K562 (cell line): ENCODE measurements around the gene WDR90. TPM values are rescaled to one million over a fixed set of nuclear protein-coding genes. Genes with fewer than 3 reads are reported as not detected.

Source experiments
- ATAC-seq: fragments of 200-7000 bp; cut with Tn5 transposase; 3 replicates; pipeline ENCODE4 v1.9.1; 2020; ENCODE audit warnings: moderate library complexity
- BruUV-seq: library from RNA; stranded (reverse); fragments of 400-500 nt; replicated peaks from 2 replicates; lab custom pipeline; 2021; lab: Mats Ljungman, UMichigan
- CTCF ChIA-PET: fragments of 300-600 bp; formaldehyde crosslinking; extraction: SDS; loops from one replicate; lab custom pipeline; 2021; ENCODE audit warnings: low intra/inter-chr PET ratio; lab: Yijun Ruan, JAX
- POLR2A ChIA-PET: fragments of 300-600, 350-650 bp; sonication (Branson Sonifier 250); formaldehyde crosslinking; extraction: SDS; loops from one replicate; lab custom pipeline; 2021; ENCODE audit warnings: antibody characterized with exemption, inconsistent platforms; lab: Yijun Ruan, JAX
- DNase-seq, 4 experiments: peaks; one replicate each; pipeline versions ENCODE4 v3.0.0 to v3.0.0-alpha.2; 2011 to 2018; ENCODE audit warnings: low spot score in 3 of 4, mixed read lengths in 3 of 4; ENCODE audit errors: extremely low read depth in 1 of 4
- FAIRE-seq: peaks from 2 replicates; lab custom pipeline; 2011; peaks lifted over from hg19 to GRCh38; lab: Jason Lieb, UNC
- H2AFZ ChIP-seq: 2 replicates; pipeline ENCODE4 v1.6.0; 2011; ENCODE audit warnings: low read depth, low read length, control low read depth, inconsistent platforms
- H3K27ac ChIP-seq: fragments of 200-600 bp; 3 replicates; pipeline ENCODE4 v1.8.0; 2011; ENCODE audit warnings: low read depth, mild to moderate bottlenecking, control low read depth, inconsistent platforms, low read length, moderate library complexity, mixed read lengths; ENCODE audit errors: extremely low read depth
- H3K27me3 ChIP-seq, 2 experiments: fragments of 300-600 bp in 1 of 2; 2 replicates in 1 of 2; 3 replicates in 1 of 2; pipeline versions ENCODE4 v1.6.0 to v1.8.0; 2011; ENCODE audit warnings: inconsistent platforms in 2 of 2, low read length in 2 of 2, mild to moderate bottlenecking in 1 of 2, mixed read lengths in 1 of 2, moderate library complexity in 1 of 2; ENCODE audit not compliant: control insufficient read depth in 2 of 2, insufficient read depth in 2 of 2
- H3K36me3 ChIP-seq: fragments of 300-600 bp; 3 replicates; pipeline ENCODE4 v1.8.0; 2011; ENCODE audit warnings: mild to moderate bottlenecking, low read length, inconsistent platforms; ENCODE audit not compliant: control insufficient read depth, insufficient read depth
- H3K4me1 ChIP-seq, 2 experiments: fragments of 200-600 bp in 1 of 2; replicated peaks in 1 of 2; 2 replicates in 1 of 2; 3 replicates in 1 of 2; pipeline versions ENCODE4 v1.5.1 to v1.8.0; 2011; ENCODE audit warnings: inconsistent platforms in 2 of 2, low read length in 2 of 2, mild to moderate bottlenecking in 1 of 2, mixed read lengths in 1 of 2, moderate library complexity in 1 of 2; ENCODE audit not compliant: control insufficient read depth in 2 of 2, insufficient read depth in 2 of 2
- H3K4me2 ChIP-seq: 2 replicates; pipeline ENCODE4 v1.6.1; 2011; ENCODE audit warnings: low read length, control low read depth, inconsistent platforms, mixed read lengths; ENCODE audit not compliant: insufficient read depth
- H3K4me3 ChIP-seq: fragments of 200-600 bp; sonication (generic), shearing (Covaris generic); 2 replicates; pipeline ENCODE4 v1.5.1; 2016; ENCODE audit warnings: control low read depth, inconsistent platforms
- H3K79me2 ChIP-seq: fragments of 200-600 bp; 3 replicates; pipeline ENCODE4 v1.8.0; 2011; ENCODE audit warnings: low read length, inconsistent platforms; ENCODE audit not compliant: control insufficient read depth, insufficient read depth
- H3K9ac ChIP-seq, 2 experiments: 2 replicates each; pipeline versions ENCODE4 v1.6.0 to v1.6.1; 2011; ENCODE audit warnings: low read depth in 2 of 2, low read length in 2 of 2, control low read depth in 1 of 2, inconsistent platforms in 1 of 2, mild to moderate bottlenecking in 1 of 2, mixed read lengths in 1 of 2; ENCODE audit not compliant: insufficient read depth in 1 of 2
- H3K9me1 ChIP-seq: one replicate; pipeline ENCODE4 v1.6.0; 2011; ENCODE audit warnings: inconsistent platforms, mild to moderate bottlenecking, low read length, moderate library complexity; ENCODE audit not compliant: control insufficient read depth, insufficient read depth
- H3K9me3 ChIP-seq: replicated peaks from 2 replicates; pipeline ENCODE4 v1.5.1; 2011; ENCODE audit warnings: low read depth, low read length, inconsistent platforms; ENCODE audit not compliant: control insufficient read depth, insufficient read depth
- H4K20me1 ChIP-seq: replicated peaks from 2 replicates; pipeline ENCODE4 v1.6.1; 2011; ENCODE audit warnings: low read length, inconsistent platforms, mixed read lengths; ENCODE audit not compliant: control insufficient read depth, insufficient read depth
- CBX2 ChIP-seq: fragments of 200-600 bp; sonication (generic); IDR thresholded peaks from one replicate; pipeline ENCODE4 v1.6.1; 2012; ENCODE audit warnings: mild to moderate bottlenecking, low read length, inconsistent platforms; ENCODE audit not compliant: insufficient read depth, poor library complexity, severe bottlenecking
- ETV1 ChIP-seq: fragments of 450-650 bp; conservative IDR thresholded peaks from 2 replicates; pipeline ENCODE4 v1.6.1; 2016; ENCODE audit warnings: missing genetic modification characterization, control low read depth, low read depth, missing compliant biosample characterization
- GATAD2B ChIP-seq: fragments of 450-650 bp; IDR thresholded peaks from 2 replicates; pipeline ENCODE4 v1.6.1; 2017; ENCODE audit warnings: mild to moderate bottlenecking, borderline replicate concordance
- HMGN3 ChIP-seq: IDR thresholded peaks from 2 replicates; pipeline ENCODE4 v1.6.1; 2011; ENCODE audit warnings: borderline replicate concordance, low read depth, mild to moderate bottlenecking, mixed read lengths, low read length; ENCODE audit not compliant: insufficient read length; ENCODE audit errors: extremely low read depth
- KAT7 ChIP-seq: sonication (generic); formaldehyde crosslinking; IDR thresholded peaks from 2 replicates; pipeline ENCODE4 v1.8.0; 2022; ENCODE audit warnings: missing genetic modification reagents, mild to moderate bottlenecking, borderline replicate concordance
- PHF8 ChIP-seq: fragments of 200-600 bp; sonication (generic); IDR thresholded peaks from 2 replicates; pipeline ENCODE4 v1.6.1; 2012; ENCODE audit warnings: mixed run types, mild to moderate bottlenecking, inconsistent platforms, low read length, moderate library complexity, borderline replicate concordance
- POLR3A ChIP-seq: IDR thresholded peaks from 2 replicates; pipeline ENCODE4 v1.6.1; 2011; ENCODE audit warnings: borderline replicate concordance, mild to moderate bottlenecking, moderate library complexity; ENCODE audit not compliant: insufficient read length, insufficient read depth; ENCODE audit errors: extremely low read depth
- RBFOX2 ChIP-seq: fragments of 200-400 bp; formaldehyde crosslinking; IDR thresholded peaks from 2 replicates; pipeline ENCODE4 v1.6.1; 2017; ENCODE audit warnings: low read depth, mild to moderate bottlenecking, low read length, moderate library complexity
- RBM34 ChIP-seq: fragments of 200-400 bp; formaldehyde crosslinking; IDR thresholded peaks from 2 replicates; pipeline ENCODE4 v1.6.1; 2018; ENCODE audit warnings: low read length, borderline replicate concordance; ENCODE audit not compliant: insufficient read depth
- SMARCE1 ChIP-seq: fragments of 450-650 bp; IDR thresholded peaks from 2 replicates; pipeline ENCODE4 v1.7.1; 2016; ENCODE audit warnings: mild to moderate bottlenecking
- SRF ChIP-seq, 2 experiments: fragments of 250-450, 450-650 bp in 1 of 2; sonication (Bioruptor Pico) in 1 of 2; sonication (generic) in 1 of 2; formaldehyde crosslinking; IDR thresholded peaks; 2 replicates each; pipeline versions ENCODE4 v1.5.0 to v1.5.1; 2020 to 2022; ENCODE audit warnings: mild to moderate bottlenecking in 1 of 2, missing genetic modification reagents in 1 of 2
- ZBTB7A ChIP-seq: IDR thresholded peaks from 2 replicates; pipeline ENCODE4 v1.6.1; 2011; ENCODE audit warnings: low read depth, mild to moderate bottlenecking, low read length, moderate library complexity, borderline replicate concordance; ENCODE audit not compliant: control insufficient read depth
- ZNF644 ChIP-seq: fragments of 200-800 bp; sonication (Bioruptor generic); IDR thresholded peaks from 2 replicates; pipeline ENCODE4 v1.6.1; 2016; ENCODE audit warnings: low read depth, missing genetic modification characterization, missing compliant biosample characterization
- ZNF766 ChIP-seq: fragments of 200-800 bp; sonication (Bioruptor generic); conservative IDR thresholded peaks from 2 replicates; pipeline ENCODE4 v1.6.1; 2016; ENCODE audit warnings: missing genetic modification characterization, missing compliant biosample characterization
- ZNF79 ChIP-seq: fragments of 250-450 bp; sonication (Bioruptor Pico); IDR thresholded peaks from 2 replicates; pipeline ENCODE4 v1.4.0; 2020; ENCODE audit warnings: low read depth, mild to moderate bottlenecking, moderate library complexity
- WGBS: fragments of 100-300 bp; shearing (Covaris generic); methylation state at CpG from one replicate; pipeline ENCODE4 v1.1.6; 2016; ENCODE audit warnings: low coverage, mixed read lengths; ENCODE audit not compliant: insufficient coverage; ENCODE audit errors: missing lambda C conversion rate; 5-methylcytosine and 5-hydroxymethylcytosine counted together
- in situ Hi-C: fragments of 300-500 bp; cut with MboI; formaldehyde crosslinking; loops from 4 replicates; pipeline ENCODE4 v1.15.0; 2018; ENCODE audit warnings: inconsistent platforms, mixed read lengths
- intact Hi-C: fragments of 100-400 bp; cut with micrococcal nuclease; formaldehyde crosslinking; loops from 2 replicates; pipeline ENCODE4 v1.14.2; 2022
- polyA plus RNA-seq, 8 experiments: library from polyadenylated mRNA; depleted of rRNA in 4 of 8; stranded (reverse) in 5 of 8; unstranded in 3 of 8; fragments of >200 nt; fragmentation: Nextera tagmentation in 2 of 8; fragmentation: Illumina TruSeq in 1 of 8; extraction: Ambion mirVana in 2 of 8; extraction: Trizol in 1 of 8; gene quantifications; 2 replicates each; pipeline versions ENCODE4 v1.2.1 to v1.2.3, GENCODE V29; 2011 to 2014; ENCODE audit warnings: inconsistent platforms in 1 of 8, missing spikeins in 1 of 8
- total RNA-seq, 7 experiments: library from RNA; depleted of rRNA in 6 of 7; stranded (reverse); fragments of >200 nt in 6 of 7; fragmentation: Illumina TruSeq in 2 of 7; extraction: Trizol in 2 of 7; gene quantifications; 2 replicates each; pipeline versions ENCODE4 v1.2.1 to v1.2.3, GENCODE V29; 2011 to 2021; ENCODE audit warnings: low replicate concordance in 1 of 7

Gene WDR90
- total and polyA plus RNA-seq, 9 of the 15 experiments (the other 6 are each of a cell fraction or from before 2014, with no cell fraction given), result 0.44 to 12.6 (median 3.3) TPM

DNA sequence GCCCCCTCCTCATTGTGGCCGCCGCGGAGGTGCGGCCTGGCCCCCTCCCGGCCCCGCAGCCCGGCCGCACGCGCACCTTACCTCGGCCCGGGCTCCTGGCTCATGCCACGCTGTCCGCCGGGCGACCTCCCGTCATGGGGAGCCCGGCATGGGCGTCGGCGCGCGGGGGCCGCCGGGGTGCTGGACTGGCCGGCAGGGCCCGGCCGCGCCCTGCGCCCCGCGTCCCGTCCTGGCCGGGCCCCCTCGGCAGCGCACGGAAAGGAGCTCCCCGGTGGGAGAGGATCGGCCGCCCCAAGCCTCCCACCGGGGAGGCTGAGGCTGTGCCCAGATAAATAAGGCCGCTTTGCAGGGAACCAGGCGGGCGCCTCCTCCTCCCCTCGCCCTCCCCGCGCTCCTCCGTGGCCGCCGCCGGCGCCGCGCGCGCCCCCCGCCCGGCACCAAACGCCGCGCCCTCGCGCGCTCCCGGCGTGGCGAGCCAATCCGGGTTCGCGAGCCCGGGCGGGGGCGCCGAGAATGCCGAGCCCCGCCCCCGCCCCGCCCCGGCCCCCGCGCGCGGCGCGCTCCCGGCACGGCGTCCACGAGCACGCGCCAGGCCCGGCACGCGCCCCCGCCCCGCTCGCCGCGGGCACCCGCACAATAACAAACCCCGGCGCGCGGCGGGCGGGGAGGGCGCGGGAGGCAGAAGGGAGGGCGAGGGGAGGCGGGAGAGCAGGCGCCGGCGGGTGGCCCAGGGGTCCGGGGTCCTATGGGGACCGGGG is 56.4 kb downstream of the WDR90 start, which contains the start of gene FBXL16 (continued):
- TF ChIP-seq ZNF766 (0 out of 2 replicates have a peak, but pooled peaks have one; percentile 39), PHF8 (peak; percentile 32; the same call in 1 of the 2 replicates), ETV1 (tag) (no peak)

DNA sequence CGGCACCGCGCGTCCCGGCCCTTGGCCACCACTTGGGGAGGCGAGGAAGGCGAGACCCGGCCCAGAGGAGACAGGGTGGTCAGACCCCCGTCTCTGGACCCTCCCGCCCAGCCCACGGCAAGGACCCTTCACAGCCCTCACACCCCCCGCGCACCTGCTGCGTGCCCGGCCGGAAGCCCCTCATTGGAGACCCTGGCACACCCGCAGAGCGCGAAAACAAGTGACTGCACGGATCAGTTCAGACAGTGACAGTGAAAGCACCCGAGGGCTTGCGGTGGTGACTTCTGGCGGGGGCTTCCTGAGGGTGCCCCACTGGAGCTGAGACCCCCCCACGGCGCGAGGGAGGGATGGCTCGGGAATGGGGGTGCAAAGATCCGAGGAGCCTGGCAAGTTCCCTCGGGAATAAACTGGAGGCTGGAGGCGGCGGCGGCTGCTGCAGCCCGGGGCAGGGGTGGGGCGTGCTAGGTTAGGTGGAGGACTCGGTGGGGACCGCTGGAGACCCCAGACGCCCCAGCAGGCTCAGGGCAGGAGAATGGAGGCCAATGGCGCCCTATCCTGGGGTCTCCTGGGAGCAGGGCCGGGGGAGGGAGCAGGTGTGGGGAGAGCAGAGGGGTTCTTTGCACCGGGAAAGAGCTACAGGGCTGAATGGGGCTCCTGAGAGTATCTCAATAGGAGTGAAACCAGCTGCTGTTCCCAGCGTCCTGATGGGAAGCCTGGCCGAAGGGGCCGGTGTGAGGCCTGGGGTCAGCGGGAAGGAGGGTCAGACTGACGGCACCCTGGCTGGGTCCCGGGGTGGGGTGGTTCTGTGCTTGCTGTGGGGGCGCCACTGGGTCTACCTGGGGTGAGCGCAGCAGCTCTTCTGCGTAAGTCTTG is 57.3 kb downstream of the WDR90 start:
- intact Hi-C loops, result no loop called here
- POLR2A ChIA-PET, result interaction anchor here (0.7 to 1.7 kb wide), 5 partner anchors 10 to 57 kb away, joined by 3 to 9 read pairs (median 3); no protein-coding TSS in a partner anchor
- no peak overlapping the region for H3K4me2 ChIP-seq
- TF ChIP-seq RBFOX2, result 0 out of 2 replicates have a peak, but pooled peaks have one; percentile 10
- no peak for TF ChIP-seq RBM34
- no peak for TF ChIP-seq POLR3A
- no peak for TF ChIP-seq KAT7 (CRISPR knock-in tag)
- TF ChIP-seq ZNF644, result 0 out of 2 replicates have a peak, but pooled peaks have one; percentile 8
- TF ChIP-seq ZNF79 (CRISPR knock-in tag), result no peak
- no peak for TF ChIP-seq CBX2
- no peak for TF ChIP-seq GATAD2B
- TF ChIP-seq ZBTB7A, result 0 out of 2 replicates have a peak, but pooled peaks have one; percentile 18
- TF ChIP-seq HMGN3, result no peak
- TF ChIP-seq SMARCE1, result no peak
- TF ChIP-seq SRF (CRISPR knock-in tag; IDR thresholded peaks at IDR 0.05), result no peak

More for the DNA sequence above, 57.3 kb downstream of the WDR90 start:
- BruUV-seq, result no TSS peak
- no peak overlapping the region for H3K4me3 ChIP-seq
- H3K36me3 ChIP-seq, result no peaks in the 10 kb centered on the region
- DNase-seq (no peak), ATAC-seq (no peak), FAIRE-seq (no peak)
- H3K27ac ChIP-seq, result no peak overlapping the region
- H3K27me3 ChIP-seq, result peaks cover 8 to 43% of the 10 kb centered on the region in 2 experiments; a peak in 4 of 5 replicates
- H4K20me1 ChIP-seq, result peaks cover 41% of the 10 kb centered on the region
- H3K9ac ChIP-seq, result peak overlapping the region in 1 of 2 experiments; percentile 76; a peak in 1 of 4 replicates
- CTCF ChIA-PET, result no interaction called here
- in situ Hi-C loops, result no loop called here
- peaks cover 0 to 65% of the 10 kb centered on the region in 2 experiments; a peak in 3 of 5 replicates for H3K4me1 ChIP-seq
- peaks cover 6% of the 10 kb centered on the region for H3K9me1 ChIP-seq
- H3K79me2 ChIP-seq, result no peaks in the 10 kb centered on the region
- H2AFZ ChIP-seq, result no peak overlapping the region
- H3K9me3 ChIP-seq, result no peaks in the 10 kb centered on the region
- 19% methylated on average over 27 of the region's 49 CpGs for WGBS
